HG02840 (cell line): Measurements from ENCODE around the gene CYP2C9.

Experiments
- ATAC-seq: cut with Tn5 transposase; IDR thresholded peaks from one replicate; pipeline ENCODE4 v1.9.1; 2021; ENCODE audit warnings: mild to moderate bottlenecking, moderate library complexity, moderate number of reproducible peaks; ENCODE audit not compliant: unreplicated experiment, low FRiP score

CYP2C9 gene

GRCh38 chr10:95035332-95036295, 97.2 kb downstream of the CYP2C9 start:
- no peak for ATAC-seq

- ATAC-seq, result no peak
Observed at GRCh38 chr10:95039281-95039680, 100.8 kb downstream of the CYP2C9 start.
